Fibroblast of skin of scalp (primary cell): ENCODE measurements around the gene SLC24A3.
"Not testable (repeated sequence)": the region's sequence is repeated elsewhere in the genome, so short reads cannot be mapped to it uniquely, and the experiment has no call there.

Source experiments
- DNase-seq: peaks from one replicate; pipeline ENCODE4 v3.0.0-alpha.2; 2013

Gene SLC24A3

DNA sequence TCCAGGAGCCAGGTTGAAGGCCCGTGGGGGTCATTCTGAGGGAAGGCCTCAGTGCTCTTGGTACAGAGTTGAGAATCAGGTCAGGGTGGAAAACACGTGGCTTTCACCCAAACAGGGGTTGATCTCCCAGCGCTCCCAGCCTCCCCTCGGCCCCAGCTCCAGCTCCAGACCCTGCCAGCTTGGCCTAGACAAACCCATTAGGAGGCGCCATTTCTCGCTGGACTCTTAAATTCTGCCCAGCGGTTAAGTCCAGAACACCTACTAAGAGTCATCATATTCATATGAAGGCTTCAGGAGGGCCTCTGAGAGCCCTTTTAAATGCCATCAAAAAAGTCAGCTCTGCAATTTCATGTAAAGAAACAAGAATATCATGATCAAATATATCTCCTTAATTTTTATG is 387.6 kb downstream of the SLC24A3 start:
- DNase-seq: no peak

DNA sequence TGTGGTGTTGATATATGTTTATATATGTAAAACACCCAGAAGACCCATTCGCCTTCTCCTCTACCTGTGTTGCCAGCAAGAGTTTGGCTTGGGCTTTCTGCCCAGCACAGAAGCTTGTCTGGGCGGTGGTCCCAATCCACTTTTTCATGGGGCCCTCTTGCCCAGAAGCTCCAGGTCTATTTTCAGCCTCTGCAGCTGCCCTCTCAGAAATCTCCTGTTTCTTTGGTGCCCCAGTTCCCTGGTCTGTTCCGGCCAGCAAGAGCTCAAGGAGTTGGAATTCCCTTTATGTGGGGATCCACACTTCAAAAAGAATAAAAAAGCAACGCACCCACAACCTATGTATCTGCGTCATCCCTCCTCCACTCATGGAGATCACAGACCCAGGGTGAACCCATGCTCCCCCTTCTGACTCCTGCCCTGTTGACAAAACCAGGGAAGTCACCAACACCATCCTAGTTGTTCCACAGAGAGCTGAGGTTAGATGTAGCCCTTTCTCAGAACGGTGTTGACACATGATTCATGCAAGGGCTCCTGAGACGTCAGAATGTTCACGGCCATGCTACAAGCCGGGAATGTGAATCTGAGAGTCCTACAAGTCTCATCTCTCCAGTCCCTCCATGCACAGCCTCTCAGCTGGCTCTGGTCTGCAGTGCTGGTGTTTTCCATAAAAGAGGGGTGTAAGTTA is 388.8 kb downstream of the SLC24A3 start:
- no peak for DNase-seq

DNA sequence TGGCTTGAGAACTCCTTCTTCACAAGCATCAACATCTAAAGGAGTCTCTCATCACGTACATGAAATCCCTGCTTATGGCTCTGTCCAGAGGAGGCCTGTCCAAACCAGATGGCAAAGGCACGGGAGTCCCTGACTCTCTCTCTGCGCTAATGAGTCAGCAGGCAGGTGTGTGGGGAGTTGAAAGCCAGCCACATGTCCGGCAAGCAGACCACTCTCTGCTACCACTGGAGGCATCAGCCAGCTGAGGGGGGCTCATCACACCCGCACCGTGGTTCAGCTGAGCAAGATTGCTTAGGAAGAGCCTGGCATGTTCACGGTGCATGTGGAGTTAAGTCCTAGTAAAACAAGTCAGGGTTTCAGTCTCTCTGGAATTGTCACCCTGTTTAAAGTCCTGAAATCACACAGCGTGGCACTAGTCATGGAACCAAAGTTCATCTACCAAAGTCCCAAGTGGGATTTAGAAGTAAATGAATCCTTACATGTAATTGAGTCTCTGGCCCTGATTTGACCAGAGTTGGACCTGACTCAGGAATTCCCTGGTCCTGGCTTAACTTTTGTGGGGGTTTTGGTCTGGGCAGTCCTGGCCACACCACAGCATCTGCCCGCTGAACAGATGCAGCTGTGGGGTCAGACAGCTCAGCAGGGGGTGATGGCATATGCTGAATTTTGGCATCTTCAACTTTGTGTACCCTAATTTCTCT is 390.4 kb downstream of the SLC24A3 start:
- no peak for DNase-seq

DNA sequence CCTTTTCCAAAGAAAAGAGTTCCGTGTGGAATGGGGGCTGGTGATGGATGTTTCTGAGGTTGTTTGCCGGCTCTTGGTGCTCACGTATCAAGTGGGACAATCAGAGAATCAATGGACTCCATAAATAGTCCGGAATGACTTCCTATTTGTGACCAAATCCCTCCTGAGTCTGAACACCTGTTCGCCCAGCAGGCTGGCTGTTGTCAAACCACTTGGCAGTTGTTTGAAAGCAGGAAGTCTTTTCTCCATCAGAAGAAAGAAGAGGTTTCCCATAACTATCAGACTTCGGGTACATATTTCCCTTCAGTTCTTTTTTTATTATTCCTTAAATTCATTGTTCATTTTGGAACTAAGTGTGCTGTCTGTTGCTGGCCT is 390.9 kb downstream of the SLC24A3 start:
- DNase-seq: no peak

DNA sequence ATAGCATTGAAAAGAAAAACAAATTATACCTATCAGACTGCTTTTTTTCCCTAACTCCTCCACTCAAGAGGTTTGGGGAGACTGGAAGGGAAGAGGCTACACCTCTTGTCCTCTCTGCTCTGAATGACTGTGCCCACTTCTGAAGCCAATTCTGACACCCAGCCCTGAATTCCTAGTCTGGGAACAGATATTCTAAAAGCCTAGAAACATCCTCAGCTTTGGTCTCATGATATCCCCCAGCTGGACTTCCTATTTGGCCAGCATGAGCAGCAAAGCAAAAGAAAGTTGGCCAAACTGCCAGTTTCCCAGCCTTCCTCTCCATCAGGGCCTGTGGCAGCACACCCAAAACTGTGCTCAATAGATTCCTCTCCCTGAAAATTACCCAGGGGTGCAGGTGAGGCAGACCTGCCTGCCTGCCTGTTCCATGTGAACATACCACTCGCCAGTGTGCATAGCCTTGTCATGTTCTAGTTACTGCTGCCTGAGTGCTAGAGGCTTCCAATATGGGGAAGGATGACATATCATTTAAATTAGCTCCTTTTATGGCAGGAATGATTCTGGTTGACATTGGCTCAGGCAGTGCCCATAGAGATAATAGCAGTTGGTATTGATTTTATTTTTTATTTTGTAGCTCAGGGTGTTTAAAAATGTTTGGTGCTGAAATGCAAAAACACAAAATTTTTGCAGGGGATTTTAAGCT is 393.5 kb downstream of the SLC24A3 start:
- no peak for DNase-seq

DNA sequence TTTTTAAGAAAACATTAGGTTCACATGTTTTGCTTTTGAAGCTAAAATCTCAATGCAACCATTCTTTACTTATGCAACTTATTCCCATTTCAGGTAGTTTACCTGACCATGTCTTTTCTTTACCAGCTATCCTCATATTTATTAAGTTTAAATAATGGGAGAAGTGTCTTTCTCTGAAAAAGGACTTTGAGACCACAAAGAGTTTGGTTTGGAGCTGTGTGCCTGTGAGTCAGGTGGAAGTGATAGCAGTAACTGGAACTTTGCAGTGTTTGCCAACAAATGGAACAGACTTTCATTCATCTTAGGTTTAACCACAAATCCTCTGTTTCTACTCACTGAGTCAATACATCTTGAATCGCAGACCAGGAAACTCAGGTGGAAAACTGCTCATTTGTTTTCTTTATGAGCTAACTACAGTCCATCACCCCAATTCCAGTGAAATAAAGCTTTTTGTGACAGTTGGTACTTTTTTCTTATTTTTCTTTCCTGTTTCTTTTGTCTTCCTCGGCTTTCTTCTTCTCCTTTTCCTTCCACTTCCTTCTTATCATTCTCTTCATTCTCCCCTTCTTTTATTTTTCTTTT is 397.3 kb downstream of the SLC24A3 start:
- no peak for DNase-seq

DNA sequence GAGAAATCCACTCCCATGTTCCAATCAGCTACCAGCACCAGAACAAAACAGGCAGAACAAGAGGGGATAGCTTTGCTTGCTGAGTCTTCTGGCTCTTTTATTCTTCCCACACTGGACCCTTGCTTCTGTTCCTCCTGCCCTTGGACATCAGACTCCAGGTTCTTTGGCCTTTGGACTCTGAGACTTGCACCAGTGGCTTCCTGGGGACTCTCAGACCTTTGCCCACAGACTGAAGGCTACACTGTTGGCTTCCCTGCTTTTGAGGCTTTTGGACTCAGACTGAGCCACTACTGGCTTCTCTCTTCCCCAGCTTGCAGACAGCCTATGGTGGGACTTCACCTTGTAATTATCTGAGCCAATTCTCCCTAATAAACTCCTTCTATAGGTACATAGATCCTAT is 403.2 kb downstream of the SLC24A3 start:
- DNase-seq: no peak

DNA sequence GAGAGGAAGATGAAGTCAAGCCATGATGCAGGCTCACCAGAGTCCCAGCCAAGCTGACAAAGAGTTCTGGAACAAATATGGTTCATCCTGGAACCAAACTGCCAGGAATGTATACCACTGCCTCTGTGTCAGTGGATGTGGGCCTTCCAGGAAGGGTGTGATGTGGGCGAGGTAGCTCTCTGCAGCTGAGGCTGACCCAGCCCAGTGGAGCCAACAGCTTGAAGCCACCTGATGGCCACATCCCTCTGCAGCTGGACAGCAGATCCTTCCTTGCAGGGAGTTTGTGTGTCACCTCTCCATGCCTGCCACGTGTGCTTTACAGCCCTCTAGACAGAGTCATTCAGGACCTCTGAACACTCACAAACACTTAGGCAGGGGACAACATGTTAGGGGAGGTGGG is 403.6 kb downstream of the SLC24A3 start:
- no peak for DNase-seq

DNA sequence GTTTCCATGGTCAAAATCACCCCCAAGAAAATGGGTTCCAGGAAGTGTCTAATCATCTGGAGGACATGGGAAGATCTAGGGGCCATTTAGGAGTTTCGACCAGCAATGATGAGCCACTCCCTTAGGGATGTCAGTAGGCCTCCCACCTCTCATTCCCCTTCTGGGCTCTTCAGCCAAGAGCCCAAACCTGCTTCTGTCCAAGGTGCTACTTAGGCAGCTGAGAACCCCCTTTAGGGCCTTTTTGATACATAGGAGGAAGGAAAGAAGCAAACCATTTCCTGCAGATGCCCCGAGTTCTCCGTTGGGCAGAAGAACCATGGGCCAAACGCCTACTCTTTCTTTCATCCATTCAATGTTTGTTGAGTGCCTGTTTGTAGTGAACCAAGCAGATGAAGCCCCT is 404.2 kb downstream of the SLC24A3 start:
- DNase-seq: no peak

DNA sequence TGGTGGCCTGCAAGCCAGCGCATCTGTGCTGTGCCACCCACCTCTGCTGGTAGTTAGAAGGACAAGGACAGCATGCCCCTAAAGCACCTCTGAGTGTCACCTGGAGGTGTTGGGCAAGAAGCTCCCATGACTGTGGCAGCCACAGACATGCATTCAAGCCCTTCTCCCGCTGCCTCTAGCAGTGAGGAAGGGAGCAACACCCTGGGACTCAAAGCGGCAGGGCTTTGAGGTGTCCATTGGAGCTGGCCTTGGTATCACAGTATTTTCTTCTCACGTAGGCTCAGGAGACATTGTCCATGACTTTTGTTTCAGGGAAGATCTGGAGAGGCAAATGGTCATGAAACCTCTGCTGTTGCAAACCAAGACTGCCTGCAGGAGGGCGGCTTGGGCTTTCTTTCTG is 404.8 kb downstream of the SLC24A3 start:
- DNase-seq: no peak

DNA sequence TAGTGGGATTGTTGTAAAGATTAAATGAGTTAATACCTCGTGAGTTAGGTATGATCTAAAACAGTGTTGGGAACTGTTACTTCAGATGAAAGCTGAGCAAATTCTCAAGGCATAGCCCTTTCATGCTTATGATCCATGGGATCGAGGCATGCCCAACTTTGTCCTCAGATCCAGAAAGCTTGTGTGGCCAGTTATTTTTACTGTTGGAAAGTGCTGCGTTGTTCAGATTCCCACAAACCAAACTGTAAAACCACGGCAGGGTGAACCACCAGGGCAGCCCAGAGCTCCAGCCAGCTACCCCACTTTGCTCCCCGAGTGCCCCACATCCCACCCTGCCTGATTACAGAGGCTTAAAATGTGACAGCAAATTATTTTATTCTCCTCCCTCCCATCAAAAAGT is 406.3 kb downstream of the SLC24A3 start:
- DNase-seq: no peak

DNA sequence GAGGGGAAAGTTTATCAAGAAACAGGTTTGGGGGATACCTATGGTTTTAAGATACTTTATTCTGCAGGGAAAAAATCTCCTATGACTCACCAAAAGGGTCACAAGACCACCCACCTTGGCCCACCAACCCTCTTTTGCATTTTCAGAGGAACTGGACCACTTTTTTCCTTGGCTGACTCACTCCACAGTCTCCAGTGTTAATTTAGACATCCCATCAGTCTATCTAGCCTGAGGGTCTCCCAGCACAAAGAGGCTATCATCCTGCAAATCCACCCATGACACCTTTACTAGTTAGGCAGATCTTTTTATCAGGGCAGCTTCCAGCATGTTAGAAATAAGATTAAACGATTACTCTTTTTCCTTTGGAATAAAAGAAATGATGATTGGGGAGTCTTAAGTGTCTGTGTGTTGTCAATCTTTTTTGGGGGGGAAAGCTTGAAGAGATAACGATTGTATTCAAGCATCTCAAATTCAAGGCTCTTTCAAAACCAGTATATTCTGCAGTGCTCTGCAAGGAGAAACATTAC is 407.5 kb downstream of the SLC24A3 start:
- DNase-seq: no peak

DNA sequence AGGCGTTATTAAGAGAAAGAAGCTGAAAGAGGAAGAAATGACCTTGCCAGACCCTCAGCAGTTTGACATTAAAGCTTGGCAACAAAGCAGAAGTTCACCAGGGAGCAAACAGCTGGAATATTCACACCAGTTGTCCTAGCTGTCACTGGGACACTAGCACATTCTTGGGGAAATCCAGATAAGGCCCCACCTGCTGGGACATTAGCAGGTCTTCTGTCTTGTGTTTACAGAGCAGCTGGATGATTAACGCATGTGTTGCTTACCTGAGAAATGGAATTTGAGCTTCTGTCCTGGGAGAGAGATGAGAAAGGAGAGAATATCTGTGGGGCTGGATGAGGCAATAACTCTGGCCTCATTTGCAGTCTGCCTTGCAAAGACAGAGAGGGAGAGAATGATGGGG is 408.0 kb downstream of the SLC24A3 start:
- no peak for DNase-seq

DNA sequence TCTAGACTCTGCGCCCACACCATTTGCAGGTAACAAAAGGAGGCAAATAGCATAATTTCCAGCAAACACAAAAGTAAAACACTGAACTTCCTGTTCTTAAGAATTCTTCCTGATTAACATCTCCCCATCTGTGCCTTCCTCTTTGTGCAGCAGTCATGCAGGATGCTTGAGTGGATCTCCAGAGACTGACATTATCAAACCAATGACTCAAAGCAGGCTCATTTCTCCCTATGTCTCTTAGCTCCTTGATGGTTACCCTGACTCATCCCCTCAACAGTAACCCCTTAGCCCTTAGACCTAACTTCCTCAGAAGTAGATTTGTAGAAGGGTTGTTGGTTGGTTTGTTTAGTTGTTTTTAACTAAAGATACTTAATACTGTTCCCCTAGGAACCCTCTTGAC is 408.6 kb downstream of the SLC24A3 start:
- DNase-seq: peak; percentile 8

DNA sequence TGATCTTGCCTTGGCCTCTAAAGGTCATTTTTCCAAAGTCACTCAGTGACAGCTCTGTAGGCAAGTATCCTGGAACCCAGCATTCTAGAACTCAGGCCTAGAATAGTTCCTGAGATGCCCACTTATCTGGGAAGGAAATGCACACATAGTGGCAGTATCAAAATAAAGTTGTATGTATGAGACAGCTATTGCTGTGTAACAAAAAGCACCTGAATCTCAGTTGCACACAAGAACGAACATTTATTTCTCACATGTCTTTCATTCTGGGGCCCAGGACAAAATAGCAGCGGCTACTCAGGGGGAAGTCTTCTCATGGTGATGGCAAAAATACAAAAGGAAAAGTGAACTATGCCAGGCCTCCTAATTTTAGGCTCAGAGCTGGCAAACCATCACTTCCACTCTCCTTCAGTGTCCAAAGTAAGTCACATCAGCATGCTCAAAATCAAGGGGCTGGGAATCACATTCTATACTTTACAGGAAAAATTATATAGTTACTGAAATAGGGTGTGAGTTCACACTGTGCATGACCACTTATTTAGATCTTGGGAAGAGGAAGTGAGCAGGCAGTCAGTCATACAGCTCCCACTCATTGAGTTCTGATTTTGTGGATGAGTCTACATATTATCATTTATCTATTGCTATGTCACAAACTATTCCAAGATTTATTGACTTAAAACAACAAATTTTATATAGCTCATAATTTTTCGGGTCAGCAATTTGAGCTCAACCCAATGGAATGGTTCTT is 412.0 kb downstream of the SLC24A3 start:
- no peak for DNase-seq

DNA sequence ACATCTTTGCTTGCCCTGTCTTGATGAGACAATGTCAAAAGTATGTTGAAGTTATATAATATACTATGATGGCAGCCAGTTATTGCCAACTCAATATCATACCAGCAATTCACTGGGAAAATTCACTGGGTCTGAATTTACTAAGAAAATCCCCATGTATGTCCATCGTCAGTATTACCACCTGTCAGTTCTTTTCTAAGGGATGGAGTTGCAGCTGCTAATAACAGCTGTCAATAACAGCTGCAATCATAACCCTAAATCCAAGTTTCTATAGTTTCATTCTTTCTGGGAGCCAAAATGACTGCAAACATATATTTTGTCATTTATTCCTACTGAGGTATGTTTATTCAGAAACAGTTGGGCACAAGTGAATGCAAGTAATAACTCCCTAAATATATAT is 413.0 kb downstream of the SLC24A3 start:
- no peak for DNase-seq

DNA sequence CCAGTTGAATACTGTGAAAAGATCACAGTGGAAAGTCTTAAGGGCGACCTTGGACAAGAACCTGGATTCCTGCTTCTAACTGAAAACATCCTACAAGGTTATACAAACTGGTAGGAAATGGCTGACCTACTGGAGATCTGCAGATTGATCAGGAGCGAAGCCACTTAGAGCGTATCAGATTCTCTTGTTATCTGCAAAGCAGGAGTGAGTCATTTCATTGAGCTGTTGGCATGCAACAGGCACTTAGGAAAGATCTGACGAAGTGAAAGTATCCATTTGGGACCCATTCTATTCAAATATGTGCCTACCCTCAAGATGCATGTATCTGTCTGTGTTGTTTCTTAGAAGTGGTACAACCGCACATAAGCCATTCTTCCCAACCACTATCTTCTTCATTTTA is 414.5 kb downstream of the SLC24A3 start:
- no peak for DNase-seq

DNA sequence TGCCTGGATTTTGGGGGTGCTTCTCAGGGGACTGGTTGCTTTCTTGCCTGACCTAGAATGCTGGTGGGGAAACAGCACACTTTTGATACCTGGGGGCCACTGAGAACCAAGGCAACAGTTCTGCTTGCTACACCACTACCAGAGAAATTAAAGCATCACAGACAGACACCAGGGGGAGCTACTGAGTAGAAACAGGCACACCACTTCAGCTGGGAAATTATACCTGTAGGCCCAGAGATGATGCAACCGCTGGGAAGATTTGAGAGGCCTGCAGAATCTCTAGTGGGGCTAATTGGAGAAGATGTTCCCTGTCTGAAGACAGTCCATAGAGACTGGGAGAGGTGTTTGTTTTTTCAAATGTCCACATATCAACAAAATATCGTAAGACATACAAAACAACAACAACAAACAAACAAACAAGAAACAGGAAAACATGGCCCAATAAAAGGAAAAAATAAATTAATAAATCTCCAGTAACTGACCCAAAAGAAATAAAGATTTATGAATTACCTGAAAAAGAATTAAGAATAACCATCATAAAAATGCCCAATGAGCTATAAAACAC is 416.2 kb downstream of the SLC24A3 start:
- DNase-seq: peak; percentile 68

DNA sequence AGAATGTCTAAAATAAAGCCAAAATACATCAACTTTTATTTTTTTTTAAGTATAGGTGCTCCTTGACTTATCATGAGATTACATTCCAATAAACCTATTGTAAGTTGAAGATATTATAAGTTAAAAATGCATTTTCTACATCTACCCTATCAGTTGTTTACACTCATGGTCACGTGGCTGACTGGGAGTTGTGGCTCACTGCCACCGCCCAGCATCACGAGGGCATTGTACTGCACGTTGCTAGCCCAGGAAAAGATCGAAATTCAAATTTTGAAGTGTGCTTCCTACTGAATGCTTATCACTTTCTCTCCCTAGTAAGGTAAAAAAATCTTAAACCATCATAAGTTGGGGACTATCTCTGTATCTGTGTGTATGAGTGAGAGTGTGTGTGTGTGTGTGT is 419.0 kb downstream of the SLC24A3 start:
- no peak for DNase-seq

DNA sequence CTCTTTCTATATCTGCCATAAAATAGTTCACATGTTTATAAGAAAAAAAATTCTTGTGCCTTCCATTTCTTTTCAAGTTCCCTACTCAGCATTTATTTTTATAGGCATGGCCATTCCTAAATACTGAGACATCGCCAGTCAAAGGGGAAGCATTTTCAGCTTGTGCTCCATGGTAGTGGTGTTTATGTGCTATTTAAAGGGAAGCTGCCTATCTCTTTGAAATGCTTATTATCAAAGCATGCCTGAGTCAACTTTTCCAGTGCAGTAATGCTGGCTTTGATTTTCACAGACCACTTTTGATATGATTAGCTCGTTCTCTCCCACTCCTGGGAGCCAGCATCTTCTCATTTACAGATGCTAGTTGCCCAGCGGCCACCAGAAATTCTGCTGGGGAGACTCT is 421.5 kb downstream of the SLC24A3 start:
- peak; percentile 26 for DNase-seq

DNA sequence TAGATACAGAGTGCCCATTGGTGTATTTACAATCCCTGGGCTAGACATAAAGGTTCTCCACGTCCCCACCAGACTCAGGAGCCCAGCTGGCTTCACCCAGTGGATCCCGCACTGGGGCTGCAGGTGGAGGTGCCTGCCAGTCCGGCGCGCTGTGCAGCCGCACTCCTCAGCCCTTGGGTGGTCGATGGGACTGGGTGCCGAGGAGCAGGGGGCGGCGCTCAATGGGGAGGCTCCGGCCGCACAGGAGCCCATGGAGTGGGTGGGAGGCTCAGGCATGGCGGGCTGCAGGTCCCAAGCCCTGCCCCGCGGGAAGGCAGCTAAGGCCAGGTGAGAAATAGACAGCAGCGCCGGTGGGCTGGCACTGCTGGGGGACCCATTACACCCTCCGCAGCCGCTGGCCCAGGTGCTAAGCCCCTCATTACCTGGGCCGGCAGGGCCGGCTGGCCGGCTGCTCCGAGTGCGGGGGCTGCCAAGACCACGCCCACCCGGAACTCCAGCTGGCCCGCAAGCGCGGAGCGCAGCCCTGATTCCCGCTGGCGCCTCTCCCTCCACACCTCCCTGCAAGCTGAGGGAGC is 427.1 kb downstream of the SLC24A3 start:
- DNase-seq: not testable (repeated sequence)

DNA sequence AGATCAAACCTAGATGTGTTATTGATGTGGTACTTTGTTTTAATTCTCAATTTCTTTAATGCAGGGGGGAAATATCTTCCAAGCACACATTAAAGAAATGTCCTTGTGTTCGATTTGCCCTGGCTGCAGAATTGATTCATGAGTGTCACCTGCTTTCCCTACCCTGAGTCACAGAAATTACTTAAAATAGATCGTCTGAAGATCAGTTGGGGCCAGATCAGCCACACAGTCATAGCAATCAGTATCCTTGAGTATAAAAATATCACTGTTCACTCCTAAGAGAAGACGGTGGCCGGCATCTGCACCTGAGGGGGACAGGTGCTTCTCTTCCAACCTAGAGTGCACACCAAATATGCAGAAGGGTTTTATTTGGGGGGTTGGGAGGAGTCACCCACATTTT is 430.4 kb downstream of the SLC24A3 start:
- no peak for DNase-seq
